Muscle layer of colon (tissue), 2 donors: ENCODE results near the gene TCERG1L.

Source experiments
- H3K27ac ChIP-seq: one replicate; pipeline ENCODE4 v1.7.0; 2013; ENCODE audit warnings: low read depth, mild to moderate bottlenecking, low read length, moderate library complexity
- H3K27me3 ChIP-seq, 2 donors: one replicate each; pipeline ENCODE4 v1.7.0; 2013; ENCODE audit warnings: low read length in 2 of 2, mild to moderate bottlenecking in 2 of 2; ENCODE audit not compliant: insufficient read depth in 2 of 2, control insufficient read depth in 1 of 2
- H3K36me3 ChIP-seq: one replicate; pipeline ENCODE4 v1.7.0; 2013; ENCODE audit warnings: mild to moderate bottlenecking, low read length; ENCODE audit not compliant: insufficient read depth
- H3K4me1 ChIP-seq: one replicate; pipeline ENCODE4 v1.7.0; 2013; ENCODE audit warnings: mild to moderate bottlenecking, low read length; ENCODE audit not compliant: insufficient read depth
- H3K4me3 ChIP-seq, 2 donors: one replicate each; pipeline ENCODE4 v1.7.0; 2013; ENCODE audit warnings: low read length in 2 of 2, low read depth in 1 of 2, mild to moderate bottlenecking in 1 of 2, moderate library complexity in 1 of 2
- H3K9ac ChIP-seq: one replicate; pipeline ENCODE4 v1.7.0; 2013; ENCODE audit warnings: low read length
- H3K9me3 ChIP-seq: one replicate; pipeline ENCODE4 v1.7.0; 2013; ENCODE audit warnings: mild to moderate bottlenecking, low read length
- donor health status: abdominal sarcoma.
- donor health status: Adenocarcinoma of cecum.

Gene TCERG1L

DNA sequence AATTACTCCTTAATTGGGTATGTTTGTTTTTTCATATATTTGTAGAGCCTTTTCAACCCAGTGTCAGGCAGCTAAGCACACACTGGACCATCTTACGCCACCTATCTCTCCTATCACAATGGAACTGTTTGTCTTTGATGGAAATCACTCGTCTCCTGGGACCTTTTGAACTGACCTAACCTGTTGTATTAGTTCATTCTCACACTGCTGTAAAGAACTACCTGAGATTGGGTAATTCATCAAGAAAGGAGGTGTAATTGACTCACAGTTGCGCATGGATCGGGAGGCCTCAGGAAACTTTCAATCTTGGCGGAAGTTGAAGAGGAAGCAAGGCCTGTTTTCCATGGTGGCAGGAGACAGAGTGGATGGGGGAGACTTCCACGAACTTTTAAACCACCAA is 182.0 kb downstream of the TCERG1L start:
- Histone ChIP-seq H3K36me3 (no peaks in the 10 kb centered on the region), H3K27ac (no peak overlapping the region), H3K27me3 (no peaks in the 10 kb centered on the region), H3K9ac (no peak overlapping the region), H3K4me3 (no peak overlapping the region), H3K9me3 (no peaks in the 10 kb centered on the region), H3K4me1 (no peaks in the 10 kb centered on the region)

DNA sequence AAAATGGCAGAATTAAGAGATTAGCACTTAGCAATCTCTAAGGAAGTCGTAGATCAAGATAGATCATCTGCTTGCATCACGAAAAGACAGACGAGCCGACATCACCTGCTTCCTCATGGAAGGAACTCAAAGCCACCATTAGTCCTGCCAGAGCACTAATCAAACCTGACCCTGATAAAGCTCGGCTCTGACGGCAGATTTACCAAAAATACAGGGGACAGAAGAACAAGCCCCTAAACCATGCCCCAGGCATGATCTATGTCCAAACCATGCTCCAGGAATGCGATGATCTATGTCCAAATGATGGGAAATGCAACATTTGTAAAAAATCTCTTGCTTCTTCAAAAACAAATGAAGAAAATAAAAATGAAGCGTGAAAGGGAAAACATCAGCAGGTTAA is 182.8 kb downstream of the TCERG1L start:
- Histone ChIP-seq H3K27ac (no peak overlapping the region), H3K9me3 (no peaks in the 10 kb centered on the region), H3K4me1 (no peaks in the 10 kb centered on the region), H3K36me3 (no peaks in the 10 kb centered on the region), H3K9ac (no peak overlapping the region), H3K4me3 (no peak overlapping the region), H3K27me3 (no peaks in the 10 kb centered on the region)

DNA sequence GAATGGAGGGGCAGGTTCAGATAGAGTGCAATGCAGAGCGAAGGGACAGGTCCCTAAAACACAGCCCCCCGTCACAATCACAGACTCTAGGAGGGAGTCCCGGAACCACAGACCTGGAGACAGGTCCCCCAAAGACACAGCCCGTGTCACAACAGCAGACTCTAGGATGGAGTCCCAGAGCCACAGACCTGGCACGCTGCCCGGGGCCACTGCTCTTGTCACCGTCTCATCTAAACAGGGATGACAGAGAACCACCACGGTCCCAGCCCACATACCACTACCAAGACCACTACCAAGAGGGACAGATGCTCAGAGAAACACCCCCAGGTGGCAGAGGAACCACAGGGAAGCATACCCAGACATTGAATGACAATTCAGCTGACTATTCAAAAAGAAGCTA is 183.9 kb downstream of the TCERG1L start:
- no peaks in the 10 kb centered on the region for H3K27me3 ChIP-seq
- H3K9ac ChIP-seq: no peak overlapping the region
- H3K9me3 ChIP-seq: no peaks in the 10 kb centered on the region
- H3K36me3 ChIP-seq: no peaks in the 10 kb centered on the region
- H3K4me3 ChIP-seq: no peak overlapping the region
- no peaks in the 10 kb centered on the region for H3K4me1 ChIP-seq
- H3K27ac ChIP-seq: no peak overlapping the region

DNA sequence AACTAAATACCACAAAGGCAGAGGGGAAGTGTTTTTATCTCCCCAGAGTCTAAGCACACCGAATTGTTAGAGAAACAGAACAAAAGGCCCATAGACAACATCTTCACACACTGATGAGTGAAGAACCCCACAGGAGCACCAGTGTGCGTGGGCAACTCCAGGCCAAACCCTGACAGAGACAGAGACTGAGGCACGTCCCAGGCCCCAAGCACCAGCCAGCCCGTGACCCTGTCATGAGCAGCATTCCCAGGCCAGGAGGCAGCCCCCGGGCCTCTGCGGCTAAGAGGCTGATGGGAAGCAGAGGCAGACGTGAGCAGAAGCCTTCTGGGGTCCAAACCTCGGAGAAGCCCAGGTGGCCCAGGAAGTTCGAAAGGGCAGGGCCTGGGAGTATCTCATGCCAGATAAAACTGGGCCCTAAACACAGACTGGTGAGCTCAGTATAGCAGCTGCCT is 184.4 kb downstream of the TCERG1L start:
- H3K36me3 ChIP-seq: no peaks in the 10 kb centered on the region
- H3K9ac ChIP-seq: no peak overlapping the region
- H3K4me1 ChIP-seq: no peaks in the 10 kb centered on the region
- H3K4me3 ChIP-seq: no peak overlapping the region
- H3K27me3 ChIP-seq: no peaks in the 10 kb centered on the region
- H3K27ac ChIP-seq: no peak overlapping the region
- H3K9me3 ChIP-seq: no peaks in the 10 kb centered on the region

DNA sequence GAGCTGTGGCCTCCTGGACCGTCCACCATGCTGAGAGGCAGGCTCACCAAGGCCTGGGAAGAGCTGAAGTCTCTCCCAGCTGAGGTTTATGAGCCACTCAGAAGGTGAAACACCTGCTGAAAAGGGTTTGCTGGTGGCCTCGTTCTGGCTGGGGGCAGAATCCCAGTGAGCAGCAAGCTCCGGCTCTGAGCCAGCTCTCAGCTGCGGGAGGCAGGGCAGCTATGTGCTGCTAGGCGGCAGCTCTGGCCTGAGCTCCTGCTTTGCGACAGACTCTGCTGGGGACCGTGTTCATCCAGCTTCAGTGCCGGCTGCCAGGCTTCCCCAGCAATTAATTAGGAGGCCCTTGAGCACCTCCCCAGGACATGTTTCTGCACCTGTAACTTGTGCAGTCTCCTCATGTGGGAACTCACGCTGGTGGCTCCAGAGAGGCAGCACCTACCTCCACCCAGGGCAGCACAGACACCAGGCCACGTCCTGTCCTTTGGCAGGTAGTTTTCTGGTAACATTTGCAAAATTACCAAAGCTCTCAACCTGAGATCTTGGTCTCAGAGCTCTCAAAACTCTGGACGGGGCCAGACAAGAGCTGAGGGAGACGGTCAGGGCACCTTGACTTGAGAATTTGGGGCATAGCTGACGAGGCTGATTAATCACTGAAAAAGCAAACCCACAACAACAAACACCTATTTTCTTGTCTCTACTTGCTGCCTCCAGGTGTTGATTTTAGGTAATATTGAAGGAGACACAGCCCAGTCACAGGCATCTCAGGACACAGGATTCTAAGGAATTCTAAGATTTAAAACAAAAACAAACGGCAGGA is 185.0 kb downstream of the TCERG1L start:
- H3K27ac ChIP-seq: no peak overlapping the region
- no peaks in the 10 kb centered on the region for H3K9me3 ChIP-seq
- no peak overlapping the region for H3K9ac ChIP-seq
- no peaks in the 10 kb centered on the region for H3K36me3 ChIP-seq
- no peaks in the 10 kb centered on the region for H3K4me1 ChIP-seq
- H3K4me3 ChIP-seq: no peak overlapping the region
- no peaks in the 10 kb centered on the region for H3K27me3 ChIP-seq

DNA sequence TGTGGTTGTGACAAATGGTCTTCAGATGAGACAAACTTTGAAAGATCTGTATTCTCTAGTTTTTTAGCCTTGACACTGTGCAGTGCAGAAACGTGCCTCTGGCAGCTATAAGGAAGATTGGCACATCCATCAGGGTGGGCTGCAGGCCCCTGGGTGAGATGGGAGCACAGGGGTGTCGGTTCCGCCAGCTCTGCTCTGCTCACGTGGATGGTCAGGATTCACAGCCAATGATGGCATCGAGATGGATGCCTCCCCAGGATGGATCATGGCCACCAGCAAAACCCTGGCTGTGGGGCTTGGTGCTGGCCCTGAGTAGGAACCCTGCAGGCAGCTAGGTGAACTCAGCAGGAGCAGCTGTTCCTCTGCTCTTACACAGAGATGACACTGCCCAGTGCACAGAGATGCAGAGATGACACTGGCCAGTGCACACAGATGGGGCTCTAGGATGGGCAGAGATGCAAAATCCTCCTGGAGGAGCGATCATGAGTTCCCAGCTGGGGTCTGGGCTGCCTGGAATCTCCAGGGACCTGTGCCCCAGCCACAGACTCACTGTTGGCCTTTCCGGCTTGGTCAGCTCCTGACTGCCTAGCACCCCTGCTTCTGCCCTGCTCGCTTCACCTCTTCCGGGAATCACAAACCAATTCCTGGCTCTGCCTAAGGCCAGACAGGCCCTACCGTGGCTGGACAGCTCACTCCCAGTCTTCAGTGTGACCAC is 185.9 kb downstream of the TCERG1L start:
- Histone ChIP-seq H3K4me3 (no peak overlapping the region), H3K27ac (no peak overlapping the region), H3K4me1 (no peaks in the 10 kb centered on the region), H3K27me3 (no peaks in the 10 kb centered on the region), H3K36me3 (no peaks in the 10 kb centered on the region), H3K9me3 (no peaks in the 10 kb centered on the region), H3K9ac (no peak overlapping the region)

DNA sequence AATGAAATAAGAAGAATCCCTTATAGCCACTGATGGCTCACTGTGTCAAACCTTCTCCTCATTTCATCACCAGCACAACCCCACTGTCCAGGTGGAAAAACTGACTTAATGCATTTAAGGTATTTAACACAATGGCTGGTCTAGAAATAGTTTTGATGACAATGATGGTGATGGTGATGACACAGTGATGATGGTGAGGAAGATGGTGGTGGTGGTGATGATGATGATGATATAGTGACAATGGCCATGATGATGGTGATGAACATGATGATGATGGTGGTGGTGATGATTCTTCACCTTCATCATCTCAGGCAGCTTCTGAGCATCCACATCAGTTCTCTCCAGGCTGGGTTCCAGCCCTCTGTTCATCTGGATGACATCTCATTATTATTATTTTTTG is 186.6 kb downstream of the TCERG1L start:
- no peaks in the 10 kb centered on the region for H3K4me1 ChIP-seq
- no peak overlapping the region for H3K27ac ChIP-seq
- no peaks in the 10 kb centered on the region for H3K36me3 ChIP-seq
- no peaks in the 10 kb centered on the region for H3K27me3 ChIP-seq
- no peak overlapping the region for H3K9ac ChIP-seq
- H3K4me3 ChIP-seq: no peak overlapping the region
- H3K9me3 ChIP-seq: no peaks in the 10 kb centered on the region

DNA sequence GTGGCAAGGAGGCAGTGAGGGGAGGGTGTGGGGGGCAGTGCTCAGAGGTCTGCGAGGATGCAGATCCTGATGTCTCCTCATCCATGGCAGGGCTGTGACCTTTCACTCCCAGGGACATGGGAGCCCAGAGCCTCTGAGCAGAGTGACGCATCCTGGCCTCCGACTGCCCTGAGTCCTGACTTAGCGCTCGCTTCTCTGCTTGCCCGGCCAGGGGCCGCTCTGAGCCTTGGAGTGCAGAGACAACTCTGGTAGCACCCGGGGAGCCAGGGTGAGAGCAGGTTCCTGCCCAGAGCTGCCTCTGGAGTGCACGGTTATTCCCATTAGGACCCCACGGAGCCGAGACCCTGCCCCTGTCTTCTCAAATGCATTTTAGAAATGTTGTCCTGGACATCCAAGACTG is 188.0 kb downstream of the TCERG1L start:
- Histone ChIP-seq H3K27ac (no peak overlapping the region), H3K9me3 (no peaks in the 10 kb centered on the region), H3K9ac (no peak overlapping the region), H3K4me1 (no peaks in the 10 kb centered on the region), H3K4me3 (no peak overlapping the region), H3K36me3 (no peaks in the 10 kb centered on the region), H3K27me3 (no peaks in the 10 kb centered on the region)

DNA sequence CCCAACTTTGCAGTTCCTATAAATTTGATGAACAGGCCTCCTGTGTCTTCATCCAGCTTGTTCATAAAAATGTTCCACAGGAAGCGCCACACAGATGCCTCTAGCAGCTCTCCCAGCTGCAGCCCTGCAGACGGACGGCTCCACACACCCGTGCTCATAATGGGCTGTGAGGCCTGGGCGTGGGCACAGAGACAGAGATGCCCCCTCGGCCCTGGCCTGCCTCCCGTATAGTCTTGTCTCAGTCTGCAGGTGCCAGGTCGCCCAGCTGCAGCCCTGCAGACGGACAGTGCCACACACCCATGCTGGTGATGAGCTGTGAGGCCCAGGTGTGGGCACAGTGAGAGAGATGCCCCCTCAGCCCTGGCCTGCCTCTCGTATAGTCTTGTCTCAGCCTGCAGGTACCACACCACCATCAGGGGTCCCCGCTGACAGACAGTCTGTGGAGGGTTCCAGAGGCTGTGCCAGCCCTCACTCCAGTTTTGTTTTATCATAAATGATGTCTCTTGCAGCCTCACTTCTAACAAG is 189.9 kb downstream of the TCERG1L start:
- Histone ChIP-seq H3K27ac (no peak overlapping the region), H3K4me1 (no peaks in the 10 kb centered on the region)

DNA sequence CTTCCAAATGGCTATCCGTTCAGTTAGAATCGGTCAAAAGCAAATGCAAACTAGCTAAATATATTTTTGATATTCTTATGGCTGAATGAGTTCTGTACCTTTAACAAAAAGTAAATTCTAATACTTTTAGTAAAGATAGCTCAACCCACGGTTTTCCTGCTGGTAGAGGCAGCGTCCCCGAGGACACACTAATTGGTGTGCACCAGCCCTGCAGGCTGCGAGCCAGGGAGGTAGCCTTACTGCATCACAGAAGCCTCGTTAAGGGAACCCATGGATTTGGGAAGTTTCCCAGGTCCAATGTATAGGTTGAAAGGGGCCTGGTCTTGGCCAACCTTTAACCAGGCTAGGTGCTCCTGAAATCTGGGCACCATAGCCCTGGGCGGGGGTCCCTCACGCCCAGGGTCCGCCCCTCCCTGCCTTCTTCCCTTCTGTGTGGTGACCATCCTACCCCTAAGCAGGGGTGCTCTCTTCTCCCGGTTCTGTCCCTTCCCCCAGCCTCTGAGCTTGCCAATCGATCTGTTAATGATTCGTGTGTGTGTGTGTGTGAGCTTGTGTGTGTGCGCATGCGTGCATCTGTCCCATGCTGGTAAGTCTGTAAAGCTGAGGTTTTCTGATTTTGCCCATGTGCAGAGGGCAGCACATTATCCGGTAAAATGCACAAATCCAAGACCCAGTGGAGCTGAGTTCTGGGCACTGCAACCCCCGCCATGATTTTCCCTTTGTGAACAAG is 191.7 kb downstream of the TCERG1L start:
- H3K27ac ChIP-seq: no peak overlapping the region
- H3K4me3 ChIP-seq: no peak overlapping the region
- no peaks in the 10 kb centered on the region for H3K36me3 ChIP-seq
- no peaks in the 10 kb centered on the region for H3K4me1 ChIP-seq
- H3K27me3 ChIP-seq: no peaks in the 10 kb centered on the region
- no peak overlapping the region for H3K9ac ChIP-seq
- H3K9me3 ChIP-seq: no peaks in the 10 kb centered on the region

More for the DNA sequence above, 189.9 kb downstream of the TCERG1L start:
- Histone ChIP-seq H3K27me3 (no peaks in the 10 kb centered on the region), H3K36me3 (no peaks in the 10 kb centered on the region), H3K9ac (no peak overlapping the region), H3K9me3 (no peaks in the 10 kb centered on the region), H3K4me3 (no peak overlapping the region)

DNA sequence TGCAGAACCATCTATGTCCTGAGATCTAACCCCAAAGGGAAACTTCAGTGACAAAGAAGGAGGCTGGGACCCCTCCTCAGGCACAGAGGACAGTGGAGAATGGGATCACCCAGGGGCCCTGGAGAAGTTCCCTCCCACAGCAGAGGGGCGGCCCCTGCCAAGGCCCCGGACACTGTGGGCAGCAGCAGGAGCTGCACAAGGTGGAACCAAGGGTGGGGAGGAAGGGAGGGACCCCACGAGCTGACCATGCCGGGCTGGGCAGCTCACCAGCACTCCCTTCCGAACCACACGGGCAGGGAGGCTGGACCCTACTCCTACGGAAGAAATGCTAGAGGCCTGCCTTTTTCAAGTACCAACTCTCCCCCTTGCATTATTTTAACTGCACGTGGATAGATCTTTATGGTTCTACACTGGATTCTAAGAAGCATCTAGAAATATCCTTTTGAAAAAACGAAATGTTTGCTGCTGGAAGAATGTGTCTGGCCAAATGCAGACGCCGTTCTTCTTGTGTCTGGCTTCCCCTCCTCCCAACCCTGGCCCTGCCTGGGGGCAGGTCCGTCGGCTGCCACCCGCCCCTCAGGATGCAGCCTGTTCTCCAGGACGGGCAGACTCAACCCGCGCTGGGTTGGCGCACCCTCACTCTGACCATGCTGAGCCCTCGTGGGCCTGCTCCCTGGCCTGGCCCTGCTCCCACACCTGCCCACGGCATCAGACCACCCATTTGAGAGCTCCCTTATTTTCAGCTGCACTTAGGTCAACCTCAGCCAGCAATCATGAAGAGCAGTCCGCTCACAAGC is 193.9 kb downstream of the TCERG1L start:
- no peak overlapping the region for H3K4me3 ChIP-seq
- H3K4me1 ChIP-seq: no peaks in the 10 kb centered on the region
- no peak overlapping the region for H3K27ac ChIP-seq
- H3K36me3 ChIP-seq: no peaks in the 10 kb centered on the region
- H3K9ac ChIP-seq: no peak overlapping the region
- no peaks in the 10 kb centered on the region for H3K27me3 ChIP-seq
- no peaks in the 10 kb centered on the region for H3K9me3 ChIP-seq
